Glutamatergic neuron (in vitro differentiated cells): Measurements from ENCODE around the gene JCAD. TPM values are rescaled to one million over a fixed set of nuclear protein-coding genes. Genes with fewer than 3 reads are reported as not detected.
"Not testable (repeated sequence)": the region's sequence is repeated elsewhere in the genome, so short reads cannot be mapped to it uniquely, and the experiment has no call there.

Source experiments
- DNase-seq: peaks from one replicate; pipeline ENCODE4 v3.0.0; 2022
- H3K27ac Mint-ChIP-seq: one replicate; pipeline ENCODE4 v1.8.0; 2020; ENCODE audit warnings: mild to moderate bottlenecking, mixed read lengths, inconsistent platforms; ENCODE audit not compliant: unreplicated experiment
- H3K27me3 Mint-ChIP-seq: one replicate; pipeline ENCODE4 v1.8.0; 2020; ENCODE audit warnings: mild to moderate bottlenecking, moderate library complexity, mixed read lengths, inconsistent platforms; ENCODE audit not compliant: unreplicated experiment
- H3K36me3 Mint-ChIP-seq: one replicate; pipeline ENCODE4 v1.8.0; 2020; ENCODE audit warnings: mild to moderate bottlenecking, mixed read lengths, inconsistent platforms; ENCODE audit not compliant: unreplicated experiment
- H3K4me1 Mint-ChIP-seq: one replicate; pipeline ENCODE4 v1.8.0; 2020; ENCODE audit warnings: mild to moderate bottlenecking, low read depth, mixed read lengths, inconsistent platforms; ENCODE audit not compliant: unreplicated experiment
- H3K4me3 Mint-ChIP-seq: one replicate; pipeline ENCODE4 v1.8.0; 2020; ENCODE audit warnings: mild to moderate bottlenecking, mixed read lengths, inconsistent platforms; ENCODE audit not compliant: unreplicated experiment
- H3K9me3 Mint-ChIP-seq: one replicate; pipeline ENCODE4 v1.8.0; 2020; ENCODE audit warnings: mild to moderate bottlenecking, moderate library complexity, mixed read lengths, inconsistent platforms; ENCODE audit not compliant: unreplicated experiment
- total RNA-seq: library from RNA; stranded (reverse); fragmentation: NEBNext Ultra II Directional; extraction: Animal tissue kit (Norgen Biotek cat#: 25700); gene quantifications from one replicate; pipeline ENCODE4 v1.2.1, GENCODE V29; 2021; ENCODE audit not compliant: unreplicated experiment
- TF ChIP-seq, protein P1 (sequence below): fragments of 200-600 bp; sonication (generic); IDR thresholded peaks from one replicate; pipeline ENCODE4 v1.5.0; 2021; ENCODE audit not compliant: partially characterized antibody, unreplicated experiment

Gene JCAD
- total RNA-seq, 1 donor from 2014 or later = 0.32 TPM

GRCh38 chr10:30013757-30014156 lies 45.6 kb downstream of the JCAD start:
- TF ChIP-seq, protein P1, sequence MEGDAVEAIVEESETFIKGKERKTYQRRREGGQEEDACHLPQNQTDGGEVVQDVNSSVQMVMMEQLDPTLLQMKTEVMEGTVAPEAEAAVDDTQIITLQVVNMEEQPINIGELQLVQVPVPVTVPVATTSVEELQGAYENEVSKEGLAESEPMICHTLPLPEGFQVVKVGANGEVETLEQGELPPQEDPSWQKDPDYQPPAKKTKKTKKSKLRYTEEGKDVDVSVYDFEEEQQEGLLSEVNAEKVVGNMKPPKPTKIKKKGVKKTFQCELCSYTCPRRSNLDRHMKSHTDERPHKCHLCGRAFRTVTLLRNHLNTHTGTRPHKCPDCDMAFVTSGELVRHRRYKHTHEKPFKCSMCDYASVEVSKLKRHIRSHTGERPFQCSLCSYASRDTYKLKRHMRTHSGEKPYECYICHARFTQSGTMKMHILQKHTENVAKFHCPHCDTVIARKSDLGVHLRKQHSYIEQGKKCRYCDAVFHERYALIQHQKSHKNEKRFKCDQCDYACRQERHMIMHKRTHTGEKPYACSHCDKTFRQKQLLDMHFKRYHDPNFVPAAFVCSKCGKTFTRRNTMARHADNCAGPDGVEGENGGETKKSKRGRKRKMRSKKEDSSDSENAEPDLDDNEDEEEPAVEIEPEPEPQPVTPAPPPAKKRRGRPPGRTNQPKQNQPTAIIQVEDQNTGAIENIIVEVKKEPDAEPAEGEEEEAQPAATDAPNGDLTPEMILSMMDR = no peak
- no peaks in the 10 kb centered on the region for H3K36me3 Mint-ChIP-seq
- peaks cover 4% of the 10 kb centered on the region for H3K4me1 Mint-ChIP-seq
- no peaks in the 10 kb centered on the region for H3K27me3 Mint-ChIP-seq
- no peak overlapping the region for H3K27ac Mint-ChIP-seq
- no peak for DNase-seq
- no peak overlapping the region for H3K4me3 Mint-ChIP-seq
- H3K9me3 Mint-ChIP-seq = no peaks in the 10 kb centered on the region

GRCh38 chr10:30011956-30012647 lies 47.3 kb downstream of the JCAD start:
- no peak overlapping the region for H3K27ac Mint-ChIP-seq
- H3K9me3 Mint-ChIP-seq = no peaks in the 10 kb centered on the region
- TF ChIP-seq, protein P1 = no peak
- H3K4me3 Mint-ChIP-seq = no peak overlapping the region
- no peaks in the 10 kb centered on the region for H3K27me3 Mint-ChIP-seq
- no peaks in the 10 kb centered on the region for H3K36me3 Mint-ChIP-seq
- peaks cover 4% of the 10 kb centered on the region for H3K4me1 Mint-ChIP-seq
- no peak for DNase-seq

DNA sequence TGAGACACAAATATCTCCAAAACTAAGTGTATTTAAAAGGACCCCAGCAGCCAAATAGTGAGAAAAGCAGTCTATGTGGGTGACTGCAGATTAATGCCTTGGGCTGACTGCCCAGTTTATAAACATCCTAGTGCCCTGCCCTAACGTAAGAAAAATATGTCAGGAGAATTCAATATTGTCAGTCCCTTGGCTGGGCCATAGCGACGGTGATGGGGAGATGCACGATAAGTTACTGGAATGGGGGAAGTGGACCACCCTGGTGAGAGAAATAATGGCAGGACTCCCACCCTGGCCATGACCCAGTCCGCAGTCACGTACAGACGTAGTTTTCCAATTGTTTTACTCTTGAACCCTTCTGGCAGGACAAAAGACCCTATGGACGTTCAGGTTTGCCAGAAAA lies 48.0 kb downstream of the JCAD start:
- TF ChIP-seq, protein P1 = no peak
- H3K4me1 Mint-ChIP-seq = peaks cover 4% of the 10 kb centered on the region
- H3K9me3 Mint-ChIP-seq = no peaks in the 10 kb centered on the region
- H3K27ac Mint-ChIP-seq = no peak overlapping the region
- H3K27me3 Mint-ChIP-seq = no peaks in the 10 kb centered on the region
- H3K4me3 Mint-ChIP-seq = no peak overlapping the region
- H3K36me3 Mint-ChIP-seq = no peaks in the 10 kb centered on the region
- DNase-seq = no peak

- no peaks in the 10 kb centered on the region for H3K36me3 Mint-ChIP-seq
- no peak overlapping the region for H3K27ac Mint-ChIP-seq
- no peaks in the 10 kb centered on the region for H3K4me1 Mint-ChIP-seq
- H3K4me3 Mint-ChIP-seq = no peak overlapping the region
- peaks cover 2% of the 10 kb centered on the region for H3K27me3 Mint-ChIP-seq
- H3K9me3 Mint-ChIP-seq = no peaks in the 10 kb centered on the region
- TF ChIP-seq, protein P1 = no peak
- DNase-seq = no peak
Measured at GRCh38 chr10:30007406-30007805, 52.0 kb downstream of the JCAD start.

DNA sequence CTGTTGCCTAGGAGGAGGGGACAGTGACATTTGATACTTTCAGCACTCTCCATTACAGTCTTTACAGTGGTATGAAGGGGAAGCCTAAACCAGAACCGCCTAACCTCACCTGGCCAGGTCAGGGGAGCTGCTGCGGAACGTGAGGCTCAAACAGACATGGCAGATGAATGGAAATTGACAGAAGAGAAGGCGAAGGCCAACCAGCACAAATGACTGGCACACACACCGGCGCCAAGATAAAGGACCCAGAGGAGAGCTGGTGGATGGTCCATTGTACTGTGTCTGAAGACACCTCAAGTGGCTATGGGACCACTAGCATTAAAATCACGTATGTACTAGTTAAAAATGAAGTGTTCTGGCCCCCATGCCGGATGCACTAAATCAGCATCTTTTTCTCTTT lies 53.0 kb downstream of the JCAD start:
- H3K4me1 Mint-ChIP-seq = no peaks in the 10 kb centered on the region
- no peak for DNase-seq
- peaks cover 2% of the 10 kb centered on the region for H3K9me3 Mint-ChIP-seq
- H3K27me3 Mint-ChIP-seq = peaks cover 3% of the 10 kb centered on the region
- TF ChIP-seq, protein P1 = no peak
- no peak overlapping the region for H3K27ac Mint-ChIP-seq
- no peak overlapping the region for H3K4me3 Mint-ChIP-seq
- no peaks in the 10 kb centered on the region for H3K36me3 Mint-ChIP-seq

DNA sequence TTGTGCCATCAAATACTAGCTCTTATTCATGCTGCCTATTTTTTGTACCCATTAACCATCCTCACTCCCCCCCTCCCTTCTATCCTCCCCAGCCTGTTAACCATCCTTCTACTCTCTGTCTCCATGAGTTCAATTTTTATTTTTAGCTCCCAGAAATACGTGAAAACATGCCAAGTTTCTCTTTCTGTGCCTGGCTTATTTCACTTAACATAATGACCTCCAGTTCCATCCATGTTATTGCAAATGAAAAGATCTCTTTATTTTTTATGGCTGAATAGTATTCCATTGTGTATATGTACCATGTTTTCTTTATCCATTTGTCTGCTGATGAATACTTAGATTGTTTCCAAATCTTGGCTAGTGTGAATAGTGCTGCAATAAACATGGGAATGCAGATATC lies 54.3 kb downstream of the JCAD start:
- not testable (repeated sequence) for H3K4me3 Mint-ChIP-seq, H3K27ac Mint-ChIP-seq, H3K36me3 Mint-ChIP-seq, H3K9me3 Mint-ChIP-seq, H3K27me3 Mint-ChIP-seq, H3K4me1 Mint-ChIP-seq, DNase-seq
